WERI-Rb-1 (cell line): Measurements from ENCODE around the gene TMEM72.

Experiments used
- DNase-seq: peaks from one replicate; pipeline ENCODE4 v3.0.0-alpha.2; 2020
- H3K27ac ChIP-seq: fragments of 250-450 bp; sonication (Bioruptor Pico); 2 replicates; pipeline ENCODE4 v1.5.1; 2020; ENCODE audit warnings: mild to moderate bottlenecking, moderate library complexity
- H3K27me3 ChIP-seq: fragments of 250-450 bp; sonication (Bioruptor Pico); 2 replicates; pipeline ENCODE4 v1.5.1; 2021; ENCODE audit warnings: mild to moderate bottlenecking, low read depth, moderate library complexity; ENCODE audit not compliant: insufficient read depth, severe bottlenecking
- H3K36me3 ChIP-seq: fragments of 250-450 bp; sonication (Bioruptor Pico); 2 replicates; pipeline ENCODE4 v1.5.1; 2020; ENCODE audit warnings: mild to moderate bottlenecking, moderate library complexity
- H3K4me3 ChIP-seq: 2 replicates; pipeline ENCODE4 v1.5.1; 2011; ENCODE audit warnings: low read depth, mild to moderate bottlenecking, control low read depth, low read length
- H3K9me3 ChIP-seq: fragments of 250-450 bp; sonication (Bioruptor Pico); 2 replicates; pipeline ENCODE4 v1.5.1; 2021; ENCODE audit warnings: mild to moderate bottlenecking, moderate library complexity; ENCODE audit not compliant: severe bottlenecking
- CTCF ChIP-seq: IDR thresholded peaks from 2 replicates; pipeline ENCODE4 v1.5.1; 2011; ENCODE audit warnings: low read depth, mild to moderate bottlenecking, control low read depth, inconsistent platforms, low read length

The TMEM72 gene

DNA sequence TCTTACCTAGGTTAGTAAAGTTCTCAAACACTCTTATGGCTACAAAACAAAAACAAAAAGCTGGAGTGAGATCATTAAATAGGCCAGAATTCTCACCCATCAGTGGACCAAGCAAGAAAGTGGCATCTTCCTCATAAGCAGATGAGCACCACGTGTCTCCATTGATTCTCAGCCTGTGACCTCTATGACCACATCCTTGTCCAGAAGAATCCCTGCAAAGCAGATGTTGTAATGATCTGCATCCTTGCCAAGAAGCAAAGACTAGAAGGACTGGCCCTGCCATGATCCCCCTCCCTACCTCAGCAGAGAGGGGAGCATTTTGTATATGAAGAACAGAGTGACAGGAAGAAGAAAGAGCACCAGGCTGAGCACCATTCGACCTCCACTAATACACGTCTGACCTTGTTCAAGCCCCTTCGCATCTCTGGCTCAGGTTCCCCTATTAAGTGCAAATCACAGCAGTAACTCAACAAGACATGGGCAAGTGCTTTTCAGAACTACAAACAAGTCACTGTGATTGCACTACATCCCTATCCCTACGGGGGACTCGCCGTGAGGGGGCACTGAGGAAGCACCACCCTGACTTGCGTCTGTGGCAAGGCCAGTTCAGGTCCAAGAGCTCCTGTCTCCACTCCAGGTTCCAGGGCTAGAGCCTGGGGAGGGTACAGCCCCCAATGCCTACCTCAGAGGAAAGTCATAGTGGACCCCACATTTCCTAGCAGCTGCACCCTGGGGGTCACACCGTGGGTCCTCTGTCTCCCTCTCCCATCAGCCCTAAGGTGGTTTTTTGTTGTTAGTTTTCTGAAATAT, 26.3 kb downstream of the TMEM72 start:
- no peak for TF ChIP-seq CTCF
- Histone ChIP-seq H3K9me3 (no peaks in the 10 kb centered on the region), H3K27ac (no peak overlapping the region), H3K36me3 (no peaks in the 10 kb centered on the region), H3K27me3 (no peaks in the 10 kb centered on the region), H3K4me3 (no peak overlapping the region)
- DNase-seq, result no peak

DNA sequence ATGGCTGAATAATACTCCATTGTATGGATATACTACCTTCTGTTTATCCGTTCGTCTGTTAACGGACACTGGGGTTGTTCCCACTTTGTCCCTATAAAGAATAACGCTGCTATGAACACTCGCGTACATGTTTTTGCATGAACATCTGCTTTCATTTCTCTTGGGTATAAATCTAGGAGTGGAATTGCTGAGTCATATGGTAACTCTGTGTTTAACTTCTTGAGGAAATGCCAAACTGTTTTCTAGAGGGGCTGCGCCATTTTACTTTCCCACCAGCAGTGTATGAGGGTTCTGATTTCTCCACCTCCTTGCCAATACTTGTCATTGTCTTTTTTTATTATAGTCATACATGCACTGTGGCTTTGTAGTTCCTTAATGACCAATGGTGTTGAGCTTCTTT, 27.8 kb downstream of the TMEM72 start:
- no peaks in the 10 kb centered on the region for H3K36me3 ChIP-seq
- H3K9me3 ChIP-seq, result no peaks in the 10 kb centered on the region
- DNase-seq, result no peak
- no peak for TF ChIP-seq CTCF
- no peak overlapping the region for H3K4me3 ChIP-seq
- H3K27me3 ChIP-seq, result no peaks in the 10 kb centered on the region
- H3K27ac ChIP-seq, result no peak overlapping the region

DNA sequence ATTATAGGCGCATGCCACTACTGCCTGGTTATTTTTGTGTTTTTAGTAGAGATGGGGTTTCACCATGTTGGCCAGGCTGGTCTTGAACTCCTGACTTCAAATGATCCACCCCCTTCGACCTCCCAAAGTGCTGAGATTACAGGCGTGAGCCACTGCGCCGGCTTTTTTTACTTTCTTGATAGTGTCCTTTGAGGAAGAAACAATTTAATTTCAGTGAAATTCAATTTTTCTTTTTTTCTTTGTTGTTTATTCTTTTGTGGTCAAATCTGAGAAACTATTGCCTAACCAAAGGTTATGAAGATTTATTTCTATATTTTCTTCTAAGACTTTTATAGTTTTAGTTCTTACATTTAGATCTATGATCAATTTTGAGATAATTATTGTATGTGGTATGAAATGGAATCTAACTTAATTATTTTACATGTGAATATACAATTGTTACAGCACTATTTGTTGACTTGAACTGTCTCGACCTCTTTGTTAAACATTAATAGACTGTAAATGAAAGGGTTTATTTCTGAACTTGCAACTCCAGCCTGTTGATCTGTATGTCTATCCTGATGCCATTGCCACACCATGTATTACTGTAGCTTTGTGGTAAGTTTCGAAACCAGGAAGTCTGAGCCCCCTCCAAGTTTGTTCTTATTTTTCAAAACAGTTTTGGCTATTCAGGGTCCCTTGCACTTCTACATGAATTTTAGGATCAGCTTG, 28.7 kb downstream of the TMEM72 start:
- no peaks in the 10 kb centered on the region for H3K36me3 ChIP-seq
- TF ChIP-seq CTCF, result no peak
- H3K9me3 ChIP-seq, result peaks cover 4% of the 10 kb centered on the region
- DNase-seq, result no peak
- H3K4me3 ChIP-seq, result no peak overlapping the region
- no peaks in the 10 kb centered on the region for H3K27me3 ChIP-seq
- no peak overlapping the region for H3K27ac ChIP-seq

DNA sequence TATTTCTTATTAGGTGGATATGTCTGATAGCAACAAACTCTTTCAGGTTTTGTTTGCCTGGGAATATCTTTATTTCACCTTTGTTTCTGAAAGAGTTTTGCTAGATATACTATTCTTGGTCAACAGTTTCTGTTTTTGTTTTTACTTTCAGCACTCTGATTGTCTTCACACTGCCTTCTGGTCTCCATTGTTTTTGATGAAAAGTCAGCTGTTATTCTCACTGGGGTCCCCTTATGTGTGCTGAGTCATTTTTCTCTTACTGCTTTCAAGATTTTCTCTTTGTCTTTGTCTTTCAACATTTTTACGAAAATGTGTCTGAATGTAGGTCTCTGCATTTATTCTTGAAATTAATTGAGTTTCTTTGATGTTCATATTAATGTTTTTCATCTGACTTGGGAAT, 33.2 kb downstream of the TMEM72 start:
- peaks cover 5% of the 10 kb centered on the region for H3K9me3 ChIP-seq
- H3K4me3 ChIP-seq, result no peak overlapping the region
- no peak overlapping the region for H3K27ac ChIP-seq
- no peak for TF ChIP-seq CTCF
- no peaks in the 10 kb centered on the region for H3K36me3 ChIP-seq
- DNase-seq, result no peak
- H3K27me3 ChIP-seq, result no peaks in the 10 kb centered on the region

GRCh38 chr10:44946205-44946604, 35.1 kb downstream of the TMEM72 start:
- TF ChIP-seq CTCF, result no peak
- H3K4me3 ChIP-seq, result no peak overlapping the region
- H3K36me3 ChIP-seq, result no peaks in the 10 kb centered on the region

More at GRCh38 chr10:44946205-44946604, 35.1 kb downstream of the TMEM72 start:
- Histone ChIP-seq H3K27ac (no peak overlapping the region), H3K27me3 (no peaks in the 10 kb centered on the region), H3K9me3 (peaks cover 5% of the 10 kb centered on the region)
- no peak for DNase-seq
